ENCODE results near the gene PGF. TPM values are rescaled to one million over a fixed set of nuclear protein-coding genes. Genes with fewer than 3 reads are reported as not detected.
A peak's percentile ranks its signal among the peaks of the same experiment; 100 is the strongest.

PGF gene
- total and polyA plus RNA-seq, 4 donors: 3.0 to 10.0 (median 6.8) TPM

DNA sequence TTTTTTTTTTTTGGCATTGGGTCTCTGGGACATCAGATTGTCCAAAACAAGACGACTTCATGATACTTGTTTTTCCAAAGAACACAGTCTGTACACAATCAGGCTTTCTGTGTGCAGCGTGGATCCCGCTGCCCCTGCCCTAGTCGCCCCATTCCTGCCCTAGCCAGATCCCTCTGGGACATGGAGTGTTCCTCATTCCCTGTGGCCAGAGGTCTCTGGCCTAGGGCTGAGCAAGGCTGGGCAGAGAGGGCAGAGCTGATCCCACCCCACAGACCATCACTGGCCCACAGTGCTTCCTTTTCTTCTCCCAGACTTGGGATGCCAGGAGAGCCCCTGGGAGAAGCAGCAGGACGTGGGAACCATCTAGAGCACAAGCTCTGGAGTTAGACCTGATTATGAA, 26.4 kb upstream of the PGF start:
- TF ChIP-seq, protein P1, sequence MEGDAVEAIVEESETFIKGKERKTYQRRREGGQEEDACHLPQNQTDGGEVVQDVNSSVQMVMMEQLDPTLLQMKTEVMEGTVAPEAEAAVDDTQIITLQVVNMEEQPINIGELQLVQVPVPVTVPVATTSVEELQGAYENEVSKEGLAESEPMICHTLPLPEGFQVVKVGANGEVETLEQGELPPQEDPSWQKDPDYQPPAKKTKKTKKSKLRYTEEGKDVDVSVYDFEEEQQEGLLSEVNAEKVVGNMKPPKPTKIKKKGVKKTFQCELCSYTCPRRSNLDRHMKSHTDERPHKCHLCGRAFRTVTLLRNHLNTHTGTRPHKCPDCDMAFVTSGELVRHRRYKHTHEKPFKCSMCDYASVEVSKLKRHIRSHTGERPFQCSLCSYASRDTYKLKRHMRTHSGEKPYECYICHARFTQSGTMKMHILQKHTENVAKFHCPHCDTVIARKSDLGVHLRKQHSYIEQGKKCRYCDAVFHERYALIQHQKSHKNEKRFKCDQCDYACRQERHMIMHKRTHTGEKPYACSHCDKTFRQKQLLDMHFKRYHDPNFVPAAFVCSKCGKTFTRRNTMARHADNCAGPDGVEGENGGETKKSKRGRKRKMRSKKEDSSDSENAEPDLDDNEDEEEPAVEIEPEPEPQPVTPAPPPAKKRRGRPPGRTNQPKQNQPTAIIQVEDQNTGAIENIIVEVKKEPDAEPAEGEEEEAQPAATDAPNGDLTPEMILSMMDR (IDR thresholded peaks at IDR 0.05; ENCODE audit: control extremely low read depth, extremely low read depth): no peak
- no peaks in the 10 kb centered on the region for H3K27me3 ChIP-seq (ENCODE audit: control insufficient read depth in 3 of 3, insufficient read depth in 3 of 3, low read length in 2 of 3)
- no peak overlapping the region for H3K4me3 ChIP-seq
- DNase-seq: no peak
- H3K9me3 ChIP-seq (ENCODE audit: control insufficient read depth in 4 of 4, insufficient read depth in 3 of 4, low read length in 3 of 4): no peaks in the 10 kb centered on the region
- no peak for ATAC-seq (ENCODE audit: insufficient read depth, low FRiP score)
- H3K9ac ChIP-seq (ENCODE audit: insufficient read depth in 1 of 2, low read length in 2 of 2): no peak overlapping the region
- no peaks in the 10 kb centered on the region for H3K36me3 ChIP-seq (ENCODE audit: control insufficient read depth in 4 of 4, insufficient read depth in 4 of 4, low read length in 4 of 4)
- H3K4me1 ChIP-seq (ENCODE audit: control insufficient read depth in 5 of 5, insufficient read depth in 5 of 5, low read length in 5 of 5): peaks cover 0 to 57% (median 8%) of the 10 kb centered on the region in 5 donors
- WGBS, 2 donors: 86 to 93% methylated on average over 5 of the region's 5 CpGs
- H3K27ac ChIP-seq (ENCODE audit: low read depth in 1 of 2, low read length in 1 of 2): no peak overlapping the region

DNA sequence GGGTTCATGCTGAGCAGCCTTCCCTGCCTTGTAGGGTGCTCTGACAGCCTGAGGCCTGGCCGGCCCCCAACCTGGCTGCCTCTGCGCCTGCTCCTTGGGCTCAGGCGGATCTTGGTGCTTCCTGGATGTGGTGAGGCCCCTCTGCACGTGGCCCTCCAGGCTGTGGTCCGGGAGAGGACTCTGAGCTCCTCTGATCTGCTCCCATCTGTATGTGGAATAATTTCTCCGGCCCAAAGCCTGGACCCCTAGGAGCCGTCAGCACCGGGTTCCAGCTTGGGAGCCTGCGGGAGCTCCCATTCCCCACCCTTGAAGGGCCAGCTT, 26.0 kb upstream of the PGF start:
- Histone ChIP-seq H3K27ac (ENCODE audit: low read depth in 1 of 2, low read length in 1 of 2) (peak overlapping the region in 1 of 2 donors; percentile 13), H3K36me3 (ENCODE audit: control insufficient read depth in 4 of 4, insufficient read depth in 4 of 4, low read length in 4 of 4) (no peaks in the 10 kb centered on the region), H3K9me3 (ENCODE audit: control insufficient read depth in 4 of 4, insufficient read depth in 3 of 4, low read length in 3 of 4) (no peaks in the 10 kb centered on the region), H3K9ac (ENCODE audit: insufficient read depth in 1 of 2, low read length in 2 of 2) (no peak overlapping the region), H3K4me1 (ENCODE audit: control insufficient read depth in 5 of 5, insufficient read depth in 5 of 5, low read length in 5 of 5) (peaks cover 0 to 61% (median 8%) of the 10 kb centered on the region in 5 donors), H3K27me3 (ENCODE audit: control insufficient read depth in 3 of 3, insufficient read depth in 3 of 3, low read length in 2 of 3) (no peaks in the 10 kb centered on the region), H3K4me3 (no peak overlapping the region)
- 82 to 88% methylated on average over 9 of the region's 9 CpGs for WGBS, 2 donors
- DNase-seq (no peak), ATAC-seq (ENCODE audit: insufficient read depth, low FRiP score) (no peak)
- TF ChIP-seq, protein P1 (IDR thresholded peaks at IDR 0.05; ENCODE audit: control extremely low read depth, extremely low read depth): no peak

DNA sequence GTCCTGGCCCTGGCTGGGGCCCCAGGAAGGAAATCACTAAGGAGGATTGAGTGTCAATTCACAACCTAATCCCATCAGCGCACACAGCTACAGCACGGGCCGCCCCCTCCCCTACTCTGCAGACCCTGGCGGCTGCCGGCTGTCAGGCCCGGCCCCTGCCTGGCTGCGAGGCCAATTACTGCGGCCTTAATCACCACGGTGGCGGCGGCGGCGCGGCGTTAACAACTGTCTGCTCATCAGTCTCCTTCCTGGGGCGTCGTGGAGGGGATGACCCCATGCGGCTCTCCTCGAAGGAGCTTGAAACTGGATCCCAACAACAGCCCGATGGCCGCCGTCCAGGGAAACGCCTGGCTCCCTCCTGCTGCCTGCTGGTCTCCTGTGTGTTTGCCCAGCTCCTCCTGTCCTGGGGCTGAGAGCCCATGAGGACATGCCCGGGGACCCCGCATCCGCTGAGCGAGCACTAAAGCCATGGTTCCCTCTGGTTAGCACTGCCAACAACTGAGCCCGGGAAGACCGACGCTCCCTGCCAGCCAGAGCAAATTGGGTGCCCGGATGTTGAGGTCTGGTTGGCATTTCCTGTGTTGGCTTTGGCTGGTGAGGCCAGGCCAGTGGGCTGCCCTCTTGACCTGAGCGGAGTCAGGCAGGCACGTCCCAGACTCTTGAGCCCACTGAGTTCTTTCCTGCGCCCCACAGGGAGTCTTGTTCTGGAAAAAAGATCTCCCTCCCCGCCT, 25.5 kb upstream of the PGF start:
- DNase-seq (peak; percentile 80 to 91 (median 87)), ATAC-seq (ENCODE audit: insufficient read depth, low FRiP score) (no peak)
- H3K9ac ChIP-seq (ENCODE audit: insufficient read depth in 1 of 2, low read length in 2 of 2): no peak overlapping the region
- no peaks in the 10 kb centered on the region for H3K9me3 ChIP-seq (ENCODE audit: control insufficient read depth in 4 of 4, insufficient read depth in 3 of 4, low read length in 3 of 4)
- no peak overlapping the region for H3K4me3 ChIP-seq
- no peaks in the 10 kb centered on the region for H3K36me3 ChIP-seq (ENCODE audit: control insufficient read depth in 4 of 4, insufficient read depth in 4 of 4, low read length in 4 of 4)
- H3K4me1 ChIP-seq (ENCODE audit: control insufficient read depth in 5 of 5, insufficient read depth in 5 of 5, low read length in 5 of 5): peaks cover 0 to 66% (median 10%) of the 10 kb centered on the region in 5 donors
- no peaks in the 10 kb centered on the region for H3K27me3 ChIP-seq (ENCODE audit: control insufficient read depth in 3 of 3, insufficient read depth in 3 of 3, low read length in 2 of 3)
- 51 to 71% methylated on average over 34 to 35 of the region's 35 CpGs for WGBS, 2 donors
- TF ChIP-seq, protein P1 (IDR thresholded peaks at IDR 0.05; ENCODE audit: control extremely low read depth, extremely low read depth): no peak
- H3K27ac ChIP-seq (ENCODE audit: low read depth in 1 of 2, low read length in 1 of 2): peak overlapping the region in 1 of 2 donors; percentile 13

DNA sequence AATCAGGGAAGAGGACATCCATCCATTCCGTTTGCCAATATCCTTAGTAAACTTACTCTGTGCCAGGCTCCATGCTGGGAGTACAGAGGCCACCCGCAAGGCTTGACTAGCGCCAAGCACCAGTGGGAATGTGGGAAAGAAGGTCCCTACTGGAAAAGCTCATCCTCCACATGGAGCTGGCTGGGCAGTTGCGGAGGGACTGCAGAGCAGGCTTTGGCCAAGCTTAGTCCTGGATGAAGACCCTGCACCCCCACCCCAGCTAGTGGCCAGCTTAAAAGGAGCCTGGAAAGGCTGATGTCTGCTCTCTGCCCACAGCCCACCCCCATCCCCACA, 25.0 kb upstream of the PGF start:
- ATAC-seq (ENCODE audit: insufficient read depth, low FRiP score): no peak
- H3K4me3 ChIP-seq: no peak overlapping the region
- no peaks in the 10 kb centered on the region for H3K9me3 ChIP-seq (ENCODE audit: control insufficient read depth in 4 of 4, insufficient read depth in 3 of 4, low read length in 3 of 4)
- H3K4me1 ChIP-seq (ENCODE audit: control insufficient read depth in 5 of 5, insufficient read depth in 5 of 5, low read length in 5 of 5): peaks cover 0 to 71% (median 16%) of the 10 kb centered on the region in 5 donors
- WGBS, 2 donors: 91 to 94% methylated on average over 4 of the region's 4 CpGs
- no peaks in the 10 kb centered on the region for H3K27me3 ChIP-seq (ENCODE audit: control insufficient read depth in 3 of 3, insufficient read depth in 3 of 3, low read length in 2 of 3)
- TF ChIP-seq, protein P1 (IDR thresholded peaks at IDR 0.05; ENCODE audit: control extremely low read depth, extremely low read depth): no peak
- no peak overlapping the region for H3K27ac ChIP-seq (ENCODE audit: low read depth in 1 of 2, low read length in 1 of 2)
- DNase-seq: peak in 2 of 3 donors; percentile 77 to 78
- no peaks in the 10 kb centered on the region for H3K36me3 ChIP-seq (ENCODE audit: control insufficient read depth in 4 of 4, insufficient read depth in 4 of 4, low read length in 4 of 4)
- H3K9ac ChIP-seq (ENCODE audit: insufficient read depth in 1 of 2, low read length in 2 of 2): no peak overlapping the region
